PC-3 (cell line): Measurements from ENCODE around the gene CYP26A1.

ENCODE experiments used
- EZH2 ChIP-seq: fragments of 300-600 bp; sonication (generic); IDR thresholded peaks from one replicate; pipeline ENCODE4 v1.6.1; 2017; ENCODE audit warnings: antibody characterized with exemption, mild to moderate bottlenecking, low read length; ENCODE audit not compliant: unreplicated experiment
- EZH2phosphoT487 ChIP-seq: fragments of 300-600 bp; sonication (generic); IDR thresholded peaks from 2 replicates; pipeline ENCODE4 v1.6.1; 2018; ENCODE audit warnings: mild to moderate bottlenecking, antibody characterized with exemption, low read length, borderline replicate concordance
- TF ChIP-seq, protein P1 (sequence below): fragments of 300-600 bp; sonication (generic); conservative IDR thresholded peaks from 2 replicates; pipeline ENCODE4 v1.5.1; 2017; ENCODE audit warnings: antibody characterized with exemption, low read depth, mild to moderate bottlenecking, low read length

DNA sequence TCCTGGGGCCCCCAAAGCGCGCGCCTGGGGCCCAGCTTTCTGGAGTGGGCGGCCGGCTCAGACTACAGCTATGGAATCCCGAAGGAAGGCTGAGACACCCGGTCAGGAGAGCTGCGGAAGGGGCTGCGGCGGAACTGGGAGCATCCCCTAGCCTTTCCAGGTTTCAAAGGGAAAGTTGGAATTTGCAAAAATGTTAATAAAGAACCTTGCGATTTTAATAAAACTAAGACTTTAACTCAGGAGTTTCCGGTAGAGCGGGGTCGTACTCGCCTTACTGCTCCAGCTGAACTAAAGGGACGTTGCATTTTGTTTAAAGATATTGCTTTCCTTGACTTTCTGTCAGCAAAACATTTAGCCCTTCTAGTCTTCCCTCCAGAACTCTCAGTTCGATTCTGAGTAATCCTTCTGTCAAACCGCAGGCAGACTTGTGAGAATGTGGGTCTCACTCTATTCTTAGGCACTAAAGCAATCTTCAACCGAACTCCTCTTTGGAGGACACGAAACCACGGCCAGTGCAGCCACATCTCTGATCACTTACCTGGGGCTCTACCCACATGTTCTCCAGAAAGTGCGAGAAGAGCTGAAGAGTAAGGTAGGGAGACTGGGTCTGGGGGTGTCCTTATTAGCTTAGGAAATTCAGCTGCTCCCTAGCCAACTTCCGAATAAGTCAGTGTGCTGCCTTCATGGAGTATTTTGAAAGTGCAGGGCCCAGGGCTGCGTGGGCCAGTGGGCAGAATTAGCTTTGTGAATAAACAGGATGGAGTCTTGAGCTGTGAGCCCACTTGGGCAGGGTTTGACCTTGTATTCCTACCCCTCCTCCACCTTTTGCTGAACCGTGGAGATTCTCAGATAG is 1.9 kb downstream of the CYP26A1 start:
- TF ChIP-seq EZH2, result no peak
- TF ChIP-seq, protein P1, sequence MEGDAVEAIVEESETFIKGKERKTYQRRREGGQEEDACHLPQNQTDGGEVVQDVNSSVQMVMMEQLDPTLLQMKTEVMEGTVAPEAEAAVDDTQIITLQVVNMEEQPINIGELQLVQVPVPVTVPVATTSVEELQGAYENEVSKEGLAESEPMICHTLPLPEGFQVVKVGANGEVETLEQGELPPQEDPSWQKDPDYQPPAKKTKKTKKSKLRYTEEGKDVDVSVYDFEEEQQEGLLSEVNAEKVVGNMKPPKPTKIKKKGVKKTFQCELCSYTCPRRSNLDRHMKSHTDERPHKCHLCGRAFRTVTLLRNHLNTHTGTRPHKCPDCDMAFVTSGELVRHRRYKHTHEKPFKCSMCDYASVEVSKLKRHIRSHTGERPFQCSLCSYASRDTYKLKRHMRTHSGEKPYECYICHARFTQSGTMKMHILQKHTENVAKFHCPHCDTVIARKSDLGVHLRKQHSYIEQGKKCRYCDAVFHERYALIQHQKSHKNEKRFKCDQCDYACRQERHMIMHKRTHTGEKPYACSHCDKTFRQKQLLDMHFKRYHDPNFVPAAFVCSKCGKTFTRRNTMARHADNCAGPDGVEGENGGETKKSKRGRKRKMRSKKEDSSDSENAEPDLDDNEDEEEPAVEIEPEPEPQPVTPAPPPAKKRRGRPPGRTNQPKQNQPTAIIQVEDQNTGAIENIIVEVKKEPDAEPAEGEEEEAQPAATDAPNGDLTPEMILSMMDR, result no peak
- TF ChIP-seq EZH2phosphoT487, result no peak
